Activated CD8-positive, alpha-beta T cell treated with anti-CD3 and anti-CD28 coated beads for 36 hours (primary cell): Measurements from ENCODE around the gene XNDC1N. TPM values are rescaled to one million over a fixed set of nuclear protein-coding genes. Genes with fewer than 3 reads are reported as not detected.
A peak's percentile ranks its signal among the peaks of the same experiment; 100 is the strongest.

ENCODE experiments used
- ATAC-seq: fragments of 200-7000 bp; cut with Tn5 transposase; one replicate; pipeline ENCODE4 v1.10.0; 2021; ENCODE audit warnings: mild to moderate bottlenecking, moderate library complexity
- CTCF ChIA-PET: fragments of 350-600 bp; sonication (Branson Sonifier 250); formaldehyde crosslinking; loops from one replicate; lab custom pipeline; 2021; ENCODE audit warnings: antibody characterized with exemption; lab: Charles Lee
- POLR2A ChIA-PET: fragments of 350-600 bp; sonication (Branson Sonifier 250); formaldehyde crosslinking; loops from one replicate; lab custom pipeline; 2021; ENCODE audit warnings: antibody characterized with exemption; lab: Charles Lee
- DNase-seq: peaks from one replicate; pipeline ENCODE4 v3.0.0-alpha.2; 2020
- H3K27ac Mint-ChIP-seq: one replicate; pipeline ENCODE4 v1.8.0; 2021; ENCODE audit warnings: mild to moderate bottlenecking, mixed read lengths
- H3K27me3 Mint-ChIP-seq: one replicate; pipeline ENCODE4 v1.8.0; 2021; ENCODE audit warnings: mixed read lengths
- H3K36me3 Mint-ChIP-seq: one replicate; pipeline ENCODE4 v1.8.0; 2021; ENCODE audit warnings: low read depth, mixed read lengths
- H3K4me1 Mint-ChIP-seq: one replicate; pipeline ENCODE4 v1.8.0; 2021; ENCODE audit warnings: low read depth, mixed read lengths
- H3K4me3 Mint-ChIP-seq: one replicate; pipeline ENCODE4 v1.8.0; 2021; ENCODE audit warnings: mild to moderate bottlenecking, moderate library complexity, mixed read lengths
- H3K9me3 Mint-ChIP-seq: one replicate; pipeline ENCODE4 v1.8.0; 2021; ENCODE audit warnings: mixed read lengths
- CTCF ChIP-seq: fragments of 200-600 bp; IDR thresholded peaks from one replicate; pipeline ENCODE4 v1.8.0; 2022; ENCODE audit warnings: antibody characterized with exemption, mild to moderate bottlenecking
- intact Hi-C: fragments of 100-400 bp; cut with micrococcal nuclease; formaldehyde crosslinking; loops from one replicate; pipeline ENCODE4 v1.10.0; 2022
- total RNA-seq, 2 experiments: library from RNA; stranded (reverse); gene quantifications; one replicate each; pipeline ENCODE4 v1.2.3, GENCODE V29; 2021

The XNDC1N gene
- total RNA-seq, 2 experiments from 2014 or later: 15.8 to 16.0 TPM

DNA sequence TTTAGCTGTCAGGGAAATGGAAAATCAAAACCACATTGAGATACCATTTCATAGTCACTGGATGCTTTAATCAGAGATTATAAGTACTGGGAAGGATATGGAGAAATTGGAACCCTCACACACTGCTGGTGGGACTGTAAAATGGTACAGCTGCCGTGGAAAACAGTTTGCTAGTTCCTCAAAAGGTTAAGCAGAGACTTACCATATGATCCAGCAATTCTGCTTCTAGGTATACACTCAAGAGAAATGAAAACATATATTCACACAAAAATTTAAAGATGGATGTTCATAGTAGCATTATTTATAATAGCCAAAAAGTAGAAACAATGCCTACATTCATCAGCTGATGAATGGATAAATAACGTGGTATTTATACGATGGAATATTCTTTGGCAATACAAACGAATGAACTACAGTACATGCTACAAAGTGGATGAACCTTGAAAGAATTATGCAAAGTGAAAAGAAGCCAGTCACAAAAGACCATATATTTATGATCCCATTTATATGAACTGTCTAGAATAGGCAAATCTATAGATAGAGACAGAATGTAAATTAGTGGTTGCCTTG lies 23.4 kb upstream of the XNDC1N start:
- Mint-ChIP-seq H3K36me3 (peaks cover 3% of the 10 kb centered on the region), H3K4me1 (peaks cover 21% of the 10 kb centered on the region), H3K27ac (no peak overlapping the region), H3K9me3 (no peaks in the 10 kb centered on the region), H3K4me3 (no peak overlapping the region), H3K27me3 (no peaks in the 10 kb centered on the region)
- DNase-seq: no peak
- intact Hi-C loops: no loop called here
- ChIA-PET CTCF (no interaction called here), POLR2A (no interaction called here)
- no peak for ATAC-seq
- TF ChIP-seq CTCF: no peak

DNA sequence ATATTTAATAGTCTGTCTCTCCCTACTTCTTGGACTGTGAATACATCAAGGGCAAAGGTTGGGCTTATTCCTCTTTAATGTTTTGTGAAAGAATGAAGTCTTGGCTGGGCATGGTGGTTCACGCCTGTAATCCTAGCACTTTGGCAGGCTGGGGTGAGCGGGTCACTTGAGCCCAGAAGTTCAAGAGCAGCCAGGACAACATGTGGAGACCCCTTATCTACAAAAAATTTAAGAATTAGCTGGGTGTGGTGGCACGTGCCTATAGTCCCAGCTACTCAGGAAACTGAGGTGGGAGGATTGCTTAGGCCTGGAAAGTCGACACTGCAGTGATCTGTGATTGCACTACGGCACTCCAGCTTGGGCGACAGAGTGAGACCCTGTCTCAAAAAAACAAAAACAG lies 20.6 kb upstream of the XNDC1N start:
- Mint-ChIP-seq H3K27me3 (no peaks in the 10 kb centered on the region), H3K27ac (no peak overlapping the region), H3K36me3 (peaks cover 2% of the 10 kb centered on the region), H3K4me1 (peaks cover 14% of the 10 kb centered on the region), H3K4me3 (no peak overlapping the region), H3K9me3 (no peaks in the 10 kb centered on the region)
- TF ChIP-seq CTCF: no peak
- intact Hi-C loops: no loop called here
- POLR2A ChIA-PET: interaction anchor here (1.3 to 1.8 kb wide), 2 partner anchors 8 kb away, joined by 3 to 5 read pairs; no protein-coding TSS in a partner anchor
- ATAC-seq (no peak), DNase-seq (no peak)
- CTCF ChIA-PET: interaction anchor here (1.4 kb wide), 1 partner anchor 21 kb away, joined by 4 read pairs; no protein-coding TSS in a partner anchor

DNA sequence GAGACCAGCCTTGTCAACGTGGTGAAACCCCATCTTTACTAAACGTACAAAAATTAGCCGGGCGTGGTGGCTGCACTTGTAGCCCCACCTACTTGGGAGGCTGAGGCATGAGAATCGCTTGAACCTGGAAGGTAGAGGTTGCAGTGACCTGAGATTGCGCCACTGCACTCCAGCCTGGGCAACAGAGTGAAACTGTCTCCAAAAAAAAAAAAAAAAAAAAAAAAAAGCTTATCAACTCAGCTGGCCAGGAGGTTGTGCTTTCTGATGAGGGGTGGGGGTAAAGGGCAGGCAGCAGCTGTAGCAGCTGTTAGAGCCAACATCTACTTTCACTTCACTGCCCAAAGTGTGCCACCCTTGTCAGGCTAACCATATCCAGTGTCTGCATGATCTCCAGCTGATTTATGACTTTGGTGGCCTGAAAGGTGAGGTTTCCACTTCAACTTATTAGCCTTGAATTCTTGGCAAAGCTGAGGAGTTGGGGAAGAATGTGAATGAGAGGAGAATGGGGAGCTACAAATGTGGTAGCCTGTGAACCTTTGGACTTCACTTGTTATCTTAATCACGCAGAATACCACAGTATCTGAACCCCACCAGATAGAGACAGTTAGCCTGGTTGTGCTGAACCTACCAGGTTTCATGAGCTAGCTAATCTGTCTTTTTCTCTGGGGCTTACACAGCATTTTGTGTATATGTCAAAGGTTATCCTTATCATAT lies 20.1 kb upstream of the XNDC1N start:
- ChIA-PET CTCF (interaction anchor here (1.4 kb wide), 1 partner anchor 21 kb away, joined by 4 read pairs; no protein-coding TSS in a partner anchor), POLR2A (interaction anchor here (1.8 kb wide), 1 partner anchor 8 kb away, joined by 5 read pairs; no protein-coding TSS in a partner anchor)
- Mint-ChIP-seq H3K36me3 (peaks cover 2% of the 10 kb centered on the region), H3K4me1 (peaks cover 14% of the 10 kb centered on the region), H3K27me3 (no peaks in the 10 kb centered on the region), H3K9me3 (no peaks in the 10 kb centered on the region), H3K4me3 (no peak overlapping the region), H3K27ac (no peak overlapping the region)
- intact Hi-C loops: no loop called here
- no peak for TF ChIP-seq CTCF
- no peak for ATAC-seq
- DNase-seq: no peak

DNA sequence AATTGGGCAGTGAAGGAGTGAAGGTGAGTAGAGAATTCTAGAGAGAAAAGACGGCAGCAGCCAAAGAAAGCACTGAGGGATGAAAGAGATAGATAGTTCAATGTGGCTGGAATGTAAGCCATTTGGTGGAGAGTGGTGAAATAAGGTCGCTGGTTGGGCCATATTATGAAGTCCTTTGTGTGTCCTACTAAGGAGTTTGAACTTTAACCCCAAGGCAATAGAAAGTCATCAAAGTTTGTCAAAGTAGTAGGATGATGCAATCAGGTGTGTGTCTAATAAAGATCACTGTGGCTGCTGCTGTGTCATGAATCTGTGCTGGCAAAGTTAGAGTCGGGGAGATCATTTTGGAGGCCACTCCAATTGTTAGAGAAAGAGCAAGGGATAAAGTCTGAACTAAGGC lies 19.1 kb upstream of the XNDC1N start:
- Mint-ChIP-seq H3K4me3 (no peak overlapping the region), H3K27me3 (no peaks in the 10 kb centered on the region), H3K27ac (peak overlapping the region; percentile 68), H3K36me3 (peaks cover 2% of the 10 kb centered on the region), H3K9me3 (no peaks in the 10 kb centered on the region), H3K4me1 (peaks cover 14% of the 10 kb centered on the region)
- DNase-seq (no peak), ATAC-seq (no peak)
- intact Hi-C loops: no loop called here
- ChIA-PET CTCF (no interaction called here), POLR2A (interaction anchor here (0.6 to 1.8 kb wide), 2 partner anchors 9 to 18 kb away, joined by 3 to 5 read pairs; partner anchors contain the start of gene RNF121)
- TF ChIP-seq CTCF: no peak

DNA sequence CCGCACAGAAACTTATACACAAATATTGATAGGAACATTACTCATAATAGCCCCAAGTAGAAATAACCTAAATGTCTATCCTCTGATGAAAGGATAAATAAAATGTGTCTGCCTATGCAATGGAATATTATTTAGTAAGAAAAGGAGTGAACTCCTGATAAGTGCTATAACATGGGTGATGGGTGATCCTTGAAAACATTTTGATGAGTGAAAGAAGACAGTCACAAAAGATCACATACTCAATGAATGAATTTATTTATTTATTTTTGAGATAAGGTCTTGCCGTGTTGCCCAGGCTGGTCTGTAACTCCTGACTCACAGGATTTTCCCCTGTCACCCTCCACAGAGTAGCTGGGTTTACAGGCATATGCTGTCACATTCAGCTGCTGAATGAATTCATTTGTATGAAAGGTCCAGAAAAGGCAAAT lies 17.8 kb upstream of the XNDC1N start:
- Mint-ChIP-seq H3K9me3 (no peaks in the 10 kb centered on the region), H3K4me1 (peaks cover 14% of the 10 kb centered on the region), H3K4me3 (no peak overlapping the region), H3K36me3 (peaks cover 2% of the 10 kb centered on the region), H3K27ac (no peak overlapping the region), H3K27me3 (no peaks in the 10 kb centered on the region)
- no peak for DNase-seq
- TF ChIP-seq CTCF: no peak
- intact Hi-C loops: no loop called here
- CTCF ChIA-PET: interaction anchor here (0.9 to 1.1 kb wide), 3 partner anchors 12 to 31 kb away, joined by 3 to 4 read pairs (median 4); no protein-coding TSS in a partner anchor
- peak; percentile 56 for ATAC-seq
- POLR2A ChIA-PET: interaction anchor here (0.6 to 0.7 kb wide), 2 partner anchors 273 to 600 kb away, joined by 3 read pairs; no protein-coding TSS in a partner anchor
